HepG2 (cell line): ENCODE results near the gene LRRC8E. TPM values are rescaled to one million over a fixed set of nuclear protein-coding genes. Genes with fewer than 3 reads are reported as not detected.
A peak's percentile ranks its signal among the peaks of the same experiment; 100 is the strongest.

Experiments used
- HOXA5 ChIP-seq: sonication (generic); formaldehyde crosslinking; IDR thresholded peaks from 2 replicates; pipeline ENCODE4 v1.4.0; 2020; ENCODE audit warnings: missing genetic modification reagents
- NFATC3 ChIP-seq: sonication (generic); formaldehyde crosslinking; IDR thresholded peaks from 2 replicates; pipeline ENCODE4 v1.5.1; 2020; ENCODE audit warnings: mild to moderate bottlenecking, missing genetic modification reagents
- PRMT3 ChIP-seq: sonication (generic); formaldehyde crosslinking; IDR thresholded peaks from 2 replicates; pipeline ENCODE4 v1.8.1; 2022; ENCODE audit warnings: low read depth, mild to moderate bottlenecking, moderate library complexity, missing genetic modification reagents, borderline replicate concordance
- SPEN ChIP-seq: sonication (generic); formaldehyde crosslinking; IDR thresholded peaks from 2 replicates; pipeline ENCODE4 v1.5.1; 2020; ENCODE audit warnings: low read depth, mild to moderate bottlenecking, missing genetic modification reagents
- ZBTB38 ChIP-seq: sonication (generic); formaldehyde crosslinking; IDR thresholded peaks from 2 replicates; pipeline ENCODE4 v1.5.1; 2020; ENCODE audit warnings: mild to moderate bottlenecking, missing genetic modification reagents
- ZNF329 ChIP-seq: sonication (generic); formaldehyde crosslinking; IDR thresholded peaks from 2 replicates; pipeline ENCODE4 v1.9.0; 2021; ENCODE audit warnings: low read depth, mild to moderate bottlenecking, missing genetic modification reagents
- ZNF441 ChIP-seq: sonication (generic); formaldehyde crosslinking; IDR thresholded peaks from 2 replicates; pipeline ENCODE4 v1.7.0; 2021; ENCODE audit warnings: missing genetic modification reagents, borderline replicate concordance
- ZNF501 ChIP-seq: sonication (generic); formaldehyde crosslinking; IDR thresholded peaks from 2 replicates; pipeline ENCODE4 v1.5.1; 2020; ENCODE audit warnings: mild to moderate bottlenecking, moderate library complexity, missing genetic modification reagents
- ZNF672 ChIP-seq: sonication (generic); formaldehyde crosslinking; IDR thresholded peaks from 2 replicates; pipeline ENCODE4 v1.8.1; 2022; ENCODE audit warnings: missing genetic modification reagents
- ZSCAN21 ChIP-seq: sonication (generic); formaldehyde crosslinking; IDR thresholded peaks from 2 replicates; pipeline ENCODE4 v1.8.0; 2022; ENCODE audit warnings: mild to moderate bottlenecking, missing genetic modification reagents, moderate library complexity, borderline replicate concordance
- polyA plus RNA-seq, 8 experiments: library from polyadenylated mRNA; depleted of rRNA in 3 of 8; stranded (reverse) in 7 of 8; unstranded in 1 of 8; fragments of >200 nt; fragmentation: Illumina TruSeq in 4 of 8; extraction: Trizol in 4 of 8; gene quantifications; 2 replicates each; pipeline versions ENCODE4 v1.2.1 to v1.2.3, GENCODE V29; 2011 to 2016; ENCODE audit warnings: low read depth in 4 of 8, missing spikeins in 1 of 8, mixed read lengths in 1 of 8; ENCODE audit not compliant: insufficient read depth in 1 of 8
- total RNA-seq, 5 experiments: library from RNA; depleted of rRNA; stranded (reverse); fragments of >200 nt; fragmentation: Illumina TruSeq; extraction: Trizol; gene quantifications; 2 replicates each; pipeline ENCODE4 v1.2.3, GENCODE V29; 2016; ENCODE audit warnings: low read depth in 1 of 5
- TF ChIP-seq, protein P1 (sequence below): sonication (generic); formaldehyde crosslinking; IDR thresholded peaks from 2 replicates; pipeline ENCODE4 v1.4.0; 2020; ENCODE audit warnings: missing genetic modification reagents
- TF ChIP-seq, protein P2 (sequence below): IDR thresholded peaks from 2 replicates; pipeline ENCODE4 v1.6.1; 2016; ENCODE audit warnings: missing compliant biosample characterization, missing genetic modification reagents, borderline replicate concordance
- TF ChIP-seq, protein P3 (sequence below): sonication (generic); IDR thresholded peaks from 2 replicates; pipeline ENCODE4 v1.6.1; 2016; ENCODE audit warnings: low read depth, borderline replicate concordance
- TF ChIP-seq, protein P4 (sequence below): sonication (generic); formaldehyde crosslinking; IDR thresholded peaks from 2 replicates; pipeline ENCODE4 v1.8.0; 2022; ENCODE audit warnings: mild to moderate bottlenecking, missing genetic modification reagents; ENCODE audit not compliant: insufficient replicate concordance
- TF ChIP-seq, protein P5 (sequence below): sonication (generic); formaldehyde crosslinking; IDR thresholded peaks from 2 replicates; pipeline ENCODE4 v1.4.0; 2020; ENCODE audit warnings: missing genetic modification reagents
- TF ChIP-seq, protein P6 (sequence below): sonication (generic); formaldehyde crosslinking; IDR thresholded peaks from 2 replicates; pipeline ENCODE4 v1.8.1; 2023; ENCODE audit warnings: mild to moderate bottlenecking, missing genetic modification reagents
- TF ChIP-seq, protein P7 (sequence below): sonication (generic); formaldehyde crosslinking; IDR thresholded peaks from 2 replicates; pipeline ENCODE4 v1.4.0; 2020; ENCODE audit warnings: missing genetic modification reagents, mild to moderate bottlenecking, borderline replicate concordance

The LRRC8E gene
- total and polyA plus RNA-seq, 2 of the 13 experiments (the other 11 are each of a cell fraction or from before 2014, with no cell fraction given): 8.0 to 10.3 TPM

DNA sequence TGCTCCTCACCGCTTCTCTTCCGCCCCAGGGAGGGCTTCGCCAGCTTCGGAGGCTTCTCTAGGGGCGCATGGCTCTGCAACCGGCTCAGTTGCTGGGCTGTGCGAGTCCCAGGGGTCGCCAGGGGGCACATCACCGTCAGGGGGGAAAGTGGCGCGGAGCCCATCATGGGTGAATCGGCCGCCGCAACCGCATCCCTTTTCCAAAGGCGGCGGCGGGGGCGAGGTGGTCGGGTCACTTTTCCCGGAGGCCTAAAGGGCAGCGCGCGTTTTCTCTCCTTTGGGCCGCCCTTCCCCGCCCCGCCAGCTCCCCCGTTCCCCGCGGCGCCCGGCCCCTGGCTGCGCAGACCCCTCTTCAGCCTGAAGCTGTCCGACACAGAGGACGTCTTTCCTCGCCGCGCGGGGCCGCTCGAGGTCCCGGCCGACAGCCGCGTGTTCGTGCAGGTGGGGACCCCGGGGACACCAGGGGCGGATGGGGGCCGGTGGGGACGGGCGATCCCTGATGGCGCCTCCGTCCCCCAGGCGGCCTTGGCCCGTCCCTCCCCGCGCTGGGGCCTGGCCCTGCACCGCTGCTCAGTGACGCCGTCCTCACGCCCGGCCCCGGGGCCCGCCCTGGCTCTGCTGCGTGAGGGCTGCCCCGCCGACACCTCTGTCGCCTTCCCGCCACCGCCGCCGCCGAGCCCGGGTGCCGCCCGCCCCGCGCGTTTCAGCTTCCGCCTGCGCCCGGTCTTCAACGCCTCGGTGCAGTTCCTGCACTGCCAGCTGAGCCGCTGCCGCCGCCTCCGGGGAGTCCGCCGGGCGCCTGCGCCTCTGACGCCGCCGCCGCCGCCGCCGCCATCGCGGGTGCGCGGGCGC lies 28.0 kb downstream of the LRRC8E start (continued):
- TF ChIP-seq NFATC3 (CRISPR knock-in tag) (no peak), HOXA5 (CRISPR knock-in tag) (peak; percentile 26; the same call in 1 of the 2 replicates), SPEN (CRISPR knock-in tag) (peak; percentile 40; the same call in 1 of the 2 replicates), ZNF501 (CRISPR knock-in tag) (0 out of 2 replicates have a peak, but pooled peaks have one; percentile 9), ZNF329 (CRISPR knock-in tag) (0 out of 2 replicates have a peak, but pooled peaks have one; percentile 27), ZNF441 (CRISPR knock-in tag) (peak; percentile 73; the same call in 1 of the 2 replicates), ZNF672 (CRISPR knock-in tag) (no peak), PRMT3 (peak; percentile 69; the same call in 1 of the 2 replicates), ZBTB38 (CRISPR knock-in tag) (peak; percentile 28; the same call in 1 of the 2 replicates), ZSCAN21 (peak; percentile 67; the same call in 1 of the 2 replicates)
- TF ChIP-seq, protein P1, sequence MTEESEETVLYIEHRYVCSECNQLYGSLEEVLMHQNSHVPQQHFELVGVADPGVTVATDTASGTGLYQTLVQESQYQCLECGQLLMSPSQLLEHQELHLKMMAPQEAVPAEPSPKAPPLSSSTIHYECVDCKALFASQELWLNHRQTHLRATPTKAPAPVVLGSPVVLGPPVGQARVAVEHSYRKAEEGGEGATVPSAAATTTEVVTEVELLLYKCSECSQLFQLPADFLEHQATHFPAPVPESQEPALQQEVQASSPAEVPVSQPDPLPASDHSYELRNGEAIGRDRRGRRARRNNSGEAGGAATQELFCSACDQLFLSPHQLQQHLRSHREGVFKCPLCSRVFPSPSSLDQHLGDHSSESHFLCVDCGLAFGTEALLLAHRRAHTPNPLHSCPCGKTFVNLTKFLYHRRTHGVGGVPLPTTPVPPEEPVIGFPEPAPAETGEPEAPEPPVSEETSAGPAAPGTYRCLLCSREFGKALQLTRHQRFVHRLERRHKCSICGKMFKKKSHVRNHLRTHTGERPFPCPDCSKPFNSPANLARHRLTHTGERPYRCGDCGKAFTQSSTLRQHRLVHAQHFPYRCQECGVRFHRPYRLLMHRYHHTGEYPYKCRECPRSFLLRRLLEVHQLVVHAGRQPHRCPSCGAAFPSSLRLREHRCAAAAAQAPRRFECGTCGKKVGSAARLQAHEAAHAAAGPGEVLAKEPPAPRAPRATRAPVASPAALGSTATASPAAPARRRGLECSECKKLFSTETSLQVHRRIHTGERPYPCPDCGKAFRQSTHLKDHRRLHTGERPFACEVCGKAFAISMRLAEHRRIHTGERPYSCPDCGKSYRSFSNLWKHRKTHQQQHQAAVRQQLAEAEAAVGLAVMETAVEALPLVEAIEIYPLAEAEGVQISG: peak; percentile 19; the same call in 1 of the 2 replicates
- TF ChIP-seq, protein P2, sequence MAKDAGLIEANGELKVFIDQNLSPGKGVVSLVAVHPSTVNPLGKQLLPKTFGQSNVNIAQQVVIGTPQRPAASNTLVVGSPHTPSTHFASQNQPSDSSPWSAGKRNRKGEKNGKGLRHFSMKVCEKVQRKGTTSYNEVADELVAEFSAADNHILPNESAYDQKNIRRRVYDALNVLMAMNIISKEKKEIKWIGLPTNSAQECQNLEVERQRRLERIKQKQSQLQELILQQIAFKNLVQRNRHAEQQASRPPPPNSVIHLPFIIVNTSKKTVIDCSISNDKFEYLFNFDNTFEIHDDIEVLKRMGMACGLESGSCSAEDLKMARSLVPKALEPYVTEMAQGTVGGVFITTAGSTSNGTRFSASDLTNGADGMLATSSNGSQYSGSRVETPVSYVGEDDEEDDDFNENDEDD (CRISPR knock-in tag): peak; percentile 83; the same call in 1 of the 2 replicates
- TF ChIP-seq, protein P3, sequence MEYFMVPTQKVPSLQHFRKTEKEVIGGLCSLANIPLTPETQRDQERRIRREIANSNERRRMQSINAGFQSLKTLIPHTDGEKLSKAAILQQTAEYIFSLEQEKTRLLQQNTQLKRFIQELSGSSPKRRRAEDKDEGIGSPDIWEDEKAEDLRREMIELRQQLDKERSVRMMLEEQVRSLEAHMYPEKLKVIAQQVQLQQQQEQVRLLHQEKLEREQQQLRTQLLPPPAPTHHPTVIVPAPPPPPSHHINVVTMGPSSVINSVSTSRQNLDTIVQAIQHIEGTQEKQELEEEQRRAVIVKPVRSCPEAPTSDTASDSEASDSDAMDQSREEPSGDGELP: peak; percentile 62; the same call in 1 of the 2 replicates
- TF ChIP-seq, protein P4, sequence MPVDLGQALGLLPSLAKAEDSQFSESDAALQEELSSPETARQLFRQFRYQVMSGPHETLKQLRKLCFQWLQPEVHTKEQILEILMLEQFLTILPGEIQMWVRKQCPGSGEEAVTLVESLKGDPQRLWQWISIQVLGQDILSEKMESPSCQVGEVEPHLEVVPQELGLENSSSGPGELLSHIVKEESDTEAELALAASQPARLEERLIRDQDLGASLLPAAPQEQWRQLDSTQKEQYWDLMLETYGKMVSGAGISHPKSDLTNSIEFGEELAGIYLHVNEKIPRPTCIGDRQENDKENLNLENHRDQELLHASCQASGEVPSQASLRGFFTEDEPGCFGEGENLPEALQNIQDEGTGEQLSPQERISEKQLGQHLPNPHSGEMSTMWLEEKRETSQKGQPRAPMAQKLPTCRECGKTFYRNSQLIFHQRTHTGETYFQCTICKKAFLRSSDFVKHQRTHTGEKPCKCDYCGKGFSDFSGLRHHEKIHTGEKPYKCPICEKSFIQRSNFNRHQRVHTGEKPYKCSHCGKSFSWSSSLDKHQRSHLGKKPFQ (CRISPR knock-in tag): peak; percentile 24
- TF ChIP-seq, protein P5, sequence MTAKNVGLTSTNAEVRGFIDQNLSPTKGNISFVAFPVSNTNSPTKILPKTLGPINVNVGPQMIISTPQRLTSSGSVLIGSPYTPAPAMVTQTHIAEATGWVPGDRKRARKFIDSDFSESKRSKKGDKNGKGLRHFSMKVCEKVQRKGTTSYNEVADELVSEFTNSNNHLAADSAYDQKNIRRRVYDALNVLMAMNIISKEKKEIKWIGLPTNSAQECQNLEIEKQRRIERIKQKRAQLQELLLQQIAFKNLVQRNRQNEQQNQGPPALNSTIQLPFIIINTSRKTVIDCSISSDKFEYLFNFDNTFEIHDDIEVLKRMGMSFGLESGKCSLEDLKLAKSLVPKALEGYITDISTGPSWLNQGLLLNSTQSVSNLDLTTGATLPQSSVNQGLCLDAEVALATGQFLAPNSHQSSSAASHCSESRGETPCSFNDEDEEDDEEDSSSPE (CRISPR knock-in tag): peak; percentile 66
- TF ChIP-seq, protein P6, sequence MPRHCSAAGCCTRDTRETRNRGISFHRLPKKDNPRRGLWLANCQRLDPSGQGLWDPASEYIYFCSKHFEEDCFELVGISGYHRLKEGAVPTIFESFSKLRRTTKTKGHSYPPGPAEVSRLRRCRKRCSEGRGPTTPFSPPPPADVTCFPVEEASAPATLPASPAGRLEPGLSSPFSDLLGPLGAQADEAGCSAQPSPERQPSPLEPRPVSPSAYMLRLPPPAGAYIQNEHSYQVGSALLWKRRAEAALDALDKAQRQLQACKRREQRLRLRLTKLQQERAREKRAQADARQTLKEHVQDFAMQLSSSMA: no peak
- TF ChIP-seq, protein P7, sequence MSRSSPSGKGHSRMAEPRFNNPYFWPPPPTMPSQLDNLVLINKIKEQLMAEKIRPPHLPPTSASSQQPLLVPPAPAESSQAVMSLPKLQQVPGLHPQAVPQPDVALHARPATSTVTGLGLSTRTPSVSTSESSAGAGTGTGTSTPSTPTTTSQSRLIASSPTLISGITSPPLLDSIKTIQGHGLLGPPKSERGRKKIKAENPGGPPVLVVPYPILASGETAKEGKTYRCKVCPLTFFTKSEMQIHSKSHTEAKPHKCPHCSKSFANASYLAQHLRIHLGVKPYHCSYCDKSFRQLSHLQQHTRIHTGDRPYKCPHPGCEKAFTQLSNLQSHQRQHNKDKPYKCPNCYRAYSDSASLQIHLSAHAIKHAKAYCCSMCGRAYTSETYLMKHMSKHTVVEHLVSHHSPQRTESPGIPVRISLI (CRISPR knock-in tag): no peak
